IMR-90 (cell line): Measurements from ENCODE around the gene ZNF385B.

Experiments used
- CTCF ChIP-seq: conservative IDR thresholded peaks from 2 replicates; pipeline ENCODE4 v1.5.1; 2012; ENCODE audit warnings: mild to moderate bottlenecking, low read depth, low read length, improper control_type of control experiment
- POLR2A ChIP-seq: IDR thresholded peaks from 2 replicates; pipeline ENCODE4 v1.6.1; 2012; ENCODE audit warnings: mild to moderate bottlenecking, low read depth, low read length

- TF ChIP-seq POLR2A (no peak), CTCF (no peak)
Measured at GRCh38 chr2:179572544-179572943, 288.9 kb downstream of the ZNF385B start.
